Parathyroid adenoma (tissue), 2 donors: ENCODE data around the gene UBE2D3.

Experiments
- H2AFZ ChIP-seq: fragments of 300-600 bp; sonication (generic); one replicate; pipeline ENCODE4 v1.7.0; 2017; ENCODE audit warnings: antibody characterized with exemption, mild to moderate bottlenecking
- H3K27ac ChIP-seq: fragments of 300-600 bp; sonication (generic); one replicate; pipeline ENCODE4 v1.7.0; 2017
- H3K27me3 ChIP-seq: fragments of 300-600 bp; sonication (generic); one replicate; pipeline ENCODE4 v1.7.0; 2017; ENCODE audit warnings: low read length; ENCODE audit not compliant: control insufficient read depth, insufficient read depth
- H3K36me3 ChIP-seq: fragments of 300-600 bp; sonication (generic); one replicate; pipeline ENCODE4 v1.7.0; 2017; ENCODE audit warnings: low read length; ENCODE audit not compliant: control insufficient read depth, insufficient read depth
- H3K4me1 ChIP-seq: fragments of 300-600 bp; sonication (generic); one replicate; pipeline ENCODE4 v1.7.0; 2017; ENCODE audit warnings: control low read depth
- H3K4me2 ChIP-seq: fragments of 300-600 bp; sonication (generic); one replicate; pipeline ENCODE4 v1.7.0; 2017; ENCODE audit warnings: low read length
- H3K4me3 ChIP-seq: fragments of 300-600 bp; sonication (generic); one replicate; pipeline ENCODE4 v1.7.0; 2017; ENCODE audit warnings: low read depth, low read length
- H3K79me2 ChIP-seq: fragments of 300-600 bp; sonication (generic); one replicate; pipeline ENCODE4 v1.7.0; 2017; ENCODE audit warnings: control low read depth
- H3K9ac ChIP-seq: fragments of 300-600 bp; sonication (generic); one replicate; pipeline ENCODE4 v1.7.0; 2017; ENCODE audit warnings: mild to moderate bottlenecking
- H3K9me3 ChIP-seq: fragments of 300-600 bp; sonication (generic); one replicate; pipeline ENCODE4 v1.7.0; 2017; ENCODE audit warnings: low read length; ENCODE audit not compliant: control insufficient read depth
- TF ChIP-seq, protein P1 (sequence below): fragments of 300-600 bp; sonication (generic); IDR thresholded peaks from one replicate; pipeline ENCODE4 v1.7.0; 2017; ENCODE audit warnings: antibody characterized with exemption, mild to moderate bottlenecking
- donor health status: primary hyperparathyroidism.

UBE2D3 gene

DNA sequence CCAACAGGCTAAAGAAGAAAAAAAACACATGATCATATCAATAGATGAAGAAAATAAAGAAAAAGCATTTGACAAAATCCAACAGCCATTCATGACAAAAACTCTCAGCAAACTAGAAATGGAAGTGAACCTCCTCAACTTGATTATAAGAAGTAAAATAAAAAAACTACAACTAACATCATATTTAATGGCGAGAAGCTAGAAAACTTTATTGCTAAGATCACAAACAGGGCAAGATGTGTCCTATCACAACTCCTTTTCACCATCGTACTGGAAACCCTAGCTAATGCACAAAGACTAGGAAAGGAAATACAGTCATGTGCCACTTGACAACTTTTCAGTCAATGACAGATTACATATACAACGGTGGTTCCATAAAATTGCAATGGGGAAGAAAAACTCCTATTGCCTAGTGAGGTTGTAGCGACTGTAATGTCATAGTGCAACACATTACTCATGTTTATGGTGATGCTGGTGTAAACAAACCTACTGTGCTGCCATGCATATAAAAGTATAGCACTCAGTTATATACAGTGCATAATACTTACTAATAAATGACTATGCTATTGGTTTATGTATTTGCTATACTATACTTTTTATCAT, 54.5 kb downstream of the UBE2D3 start:
- H3K27ac ChIP-seq: no peak overlapping the region
- no peaks in the 10 kb centered on the region for H3K27me3 ChIP-seq
- no peaks in the 10 kb centered on the region for H3K36me3 ChIP-seq
- H3K9me3 ChIP-seq: no peaks in the 10 kb centered on the region
- H3K4me1 ChIP-seq: no peaks in the 10 kb centered on the region
- no peak overlapping the region for H3K9ac ChIP-seq
- H3K4me2 ChIP-seq: no peak overlapping the region
- TF ChIP-seq, protein P1, sequence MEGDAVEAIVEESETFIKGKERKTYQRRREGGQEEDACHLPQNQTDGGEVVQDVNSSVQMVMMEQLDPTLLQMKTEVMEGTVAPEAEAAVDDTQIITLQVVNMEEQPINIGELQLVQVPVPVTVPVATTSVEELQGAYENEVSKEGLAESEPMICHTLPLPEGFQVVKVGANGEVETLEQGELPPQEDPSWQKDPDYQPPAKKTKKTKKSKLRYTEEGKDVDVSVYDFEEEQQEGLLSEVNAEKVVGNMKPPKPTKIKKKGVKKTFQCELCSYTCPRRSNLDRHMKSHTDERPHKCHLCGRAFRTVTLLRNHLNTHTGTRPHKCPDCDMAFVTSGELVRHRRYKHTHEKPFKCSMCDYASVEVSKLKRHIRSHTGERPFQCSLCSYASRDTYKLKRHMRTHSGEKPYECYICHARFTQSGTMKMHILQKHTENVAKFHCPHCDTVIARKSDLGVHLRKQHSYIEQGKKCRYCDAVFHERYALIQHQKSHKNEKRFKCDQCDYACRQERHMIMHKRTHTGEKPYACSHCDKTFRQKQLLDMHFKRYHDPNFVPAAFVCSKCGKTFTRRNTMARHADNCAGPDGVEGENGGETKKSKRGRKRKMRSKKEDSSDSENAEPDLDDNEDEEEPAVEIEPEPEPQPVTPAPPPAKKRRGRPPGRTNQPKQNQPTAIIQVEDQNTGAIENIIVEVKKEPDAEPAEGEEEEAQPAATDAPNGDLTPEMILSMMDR: no peak
- H2AFZ ChIP-seq: no peak overlapping the region
- H3K79me2 ChIP-seq: no peaks in the 10 kb centered on the region
- no peak overlapping the region for H3K4me3 ChIP-seq

DNA sequence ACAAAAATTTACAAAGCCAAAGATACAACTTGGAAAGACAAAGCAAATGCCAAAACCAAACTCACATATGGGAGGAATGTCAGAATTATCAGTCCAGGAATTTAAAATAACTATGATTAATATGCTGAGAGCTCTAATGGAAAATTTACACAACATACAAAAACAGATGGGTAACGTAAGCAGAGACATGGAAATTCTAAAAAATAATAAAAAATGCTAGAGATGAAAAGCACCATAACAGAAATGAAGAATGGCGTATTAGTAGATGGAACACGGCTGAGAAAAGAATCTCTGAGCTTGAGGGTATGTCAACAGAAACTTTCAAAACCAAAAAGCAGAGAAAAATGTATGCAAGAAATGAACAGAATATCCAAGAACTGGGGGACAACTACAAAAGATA, 62.5 kb downstream of the UBE2D3 start:
- Histone ChIP-seq H3K9me3 (no peaks in the 10 kb centered on the region), H2AFZ (no peak overlapping the region), H3K4me1 (no peaks in the 10 kb centered on the region), H3K27ac (no peak overlapping the region), H3K36me3 (no peaks in the 10 kb centered on the region), H3K4me2 (no peak overlapping the region), H3K4me3 (no peak overlapping the region), H3K9ac (no peak overlapping the region), H3K27me3 (no peaks in the 10 kb centered on the region), H3K79me2 (no peaks in the 10 kb centered on the region)
- TF ChIP-seq, protein P1: no peak

DNA sequence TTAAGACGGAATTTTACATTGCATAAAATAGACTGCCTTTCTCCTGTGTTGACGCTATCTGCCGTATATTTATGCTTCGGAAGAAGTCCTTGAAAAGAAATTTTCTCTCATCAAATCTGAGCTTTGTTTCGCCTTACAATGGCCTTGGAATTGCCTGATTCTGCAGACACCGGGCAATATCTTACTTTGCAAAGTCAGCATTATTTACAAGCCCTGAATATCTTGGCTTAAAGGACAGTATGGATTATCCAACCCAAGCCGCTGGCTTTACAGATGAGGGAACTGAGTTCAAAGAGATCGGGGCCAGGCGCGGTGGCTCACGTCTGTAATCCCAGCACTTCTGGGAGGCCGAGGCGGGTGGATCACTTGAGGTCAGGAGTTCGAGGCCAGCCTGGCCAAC, 65.4 kb downstream of the UBE2D3 start:
- H3K4me1 ChIP-seq: peaks cover 3% of the 10 kb centered on the region
- H3K4me3 ChIP-seq: no peak overlapping the region
- H3K27me3 ChIP-seq: no peaks in the 10 kb centered on the region
- H2AFZ ChIP-seq: peak overlapping the region; percentile 93
- H3K9me3 ChIP-seq: no peaks in the 10 kb centered on the region
- no peak overlapping the region for H3K27ac ChIP-seq
- TF ChIP-seq, protein P1: no peak
- no peak overlapping the region for H3K4me2 ChIP-seq
- peaks cover 2% of the 10 kb centered on the region for H3K79me2 ChIP-seq
- H3K36me3 ChIP-seq: no peaks in the 10 kb centered on the region
- H3K9ac ChIP-seq: no peak overlapping the region

DNA sequence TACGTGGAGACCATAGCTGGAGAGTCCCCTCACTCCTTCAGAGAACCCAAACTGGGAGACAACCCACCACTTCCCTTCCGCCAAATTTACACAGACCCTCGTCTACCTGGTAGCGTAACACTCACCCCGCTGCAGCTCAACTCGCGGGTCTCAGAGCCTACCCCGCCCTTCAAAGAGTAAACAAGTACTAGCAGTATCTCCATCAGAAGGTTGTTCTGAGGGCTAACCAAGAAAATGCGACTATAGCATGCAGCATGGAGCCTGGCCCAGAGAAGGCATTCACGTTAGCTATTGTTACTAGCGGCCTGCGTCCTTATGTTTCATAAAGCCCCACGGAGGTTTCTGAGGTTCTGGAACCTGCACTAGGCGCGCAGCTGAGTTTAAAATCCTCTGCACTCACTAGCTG, 66.1 kb downstream of the UBE2D3 start:
- no peaks in the 10 kb centered on the region for H3K27me3 ChIP-seq
- peak overlapping the region; percentile 80 for H3K4me3 ChIP-seq
- no peaks in the 10 kb centered on the region for H3K36me3 ChIP-seq
- peak overlapping the region; percentile 80 for H3K4me2 ChIP-seq
- no peaks in the 10 kb centered on the region for H3K9me3 ChIP-seq
- H3K4me1 ChIP-seq: peaks cover 3% of the 10 kb centered on the region
- no peak overlapping the region for H3K9ac ChIP-seq
- H3K27ac ChIP-seq: no peak overlapping the region
- H2AFZ ChIP-seq: peak overlapping the region; percentile 93
- TF ChIP-seq, protein P1: no peak
- H3K79me2 ChIP-seq: peaks cover 2% of the 10 kb centered on the region

DNA sequence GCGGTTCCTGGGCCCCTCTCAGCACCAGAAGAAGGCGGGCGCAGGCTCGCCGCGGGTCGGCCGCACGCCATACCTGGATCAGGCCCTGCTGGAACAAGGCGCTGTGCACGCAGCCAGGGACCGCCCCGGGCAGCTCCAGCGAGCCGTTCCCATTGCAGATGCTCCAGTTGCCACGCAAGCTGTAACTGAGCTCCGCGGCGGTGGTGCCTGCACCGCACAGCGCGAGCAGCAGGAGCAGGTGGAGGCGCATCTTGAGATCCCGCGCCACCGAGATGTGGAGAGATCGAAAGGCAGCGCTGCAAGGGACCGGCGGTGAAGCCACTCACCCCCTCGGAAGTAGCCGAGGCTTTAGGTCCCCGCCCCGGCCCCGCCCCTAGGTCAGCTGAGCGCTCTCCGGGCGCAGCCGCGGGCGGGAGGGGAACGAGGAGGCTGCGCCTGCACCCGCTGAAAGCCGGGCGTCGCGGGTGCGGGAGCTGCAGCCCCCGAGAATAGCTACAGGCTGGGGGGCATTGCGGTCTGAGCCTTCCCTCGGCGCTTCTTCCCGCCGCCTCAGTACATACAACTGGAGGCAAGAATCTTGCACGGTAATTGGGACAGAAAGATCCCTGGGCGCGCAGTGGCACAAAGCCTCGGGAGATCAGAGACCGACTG, 66.6 kb downstream of the UBE2D3 start, which contains the start of gene MANBA:
TSS of gene MANBA (minus strand) at position 324 of the 651 bp plus-strand sequence. CDS start at position 250, 74 bp downstream.
- Histone ChIP-seq H3K4me3 (peak within 1 kb of the TSS; percentile 80), H3K36me3 (no peaks in the 10 kb centered on the region)
- TF ChIP-seq, protein P1: no peak

More for the DNA sequence above, 66.6 kb downstream of the UBE2D3 start, which contains the start of gene MANBA:
- Histone ChIP-seq H3K79me2 (peaks cover 2% of the 10 kb centered on the region), H3K9me3 (no peaks in the 10 kb centered on the region), H3K4me1 (peaks cover 3% of the 10 kb centered on the region), H3K4me2 (peak within 1 kb of the TSS; percentile 80), H3K9ac (no peak within 1 kb of the TSS), H2AFZ (peak within 1 kb of the TSS; percentile 93), H3K27me3 (no peaks in the 10 kb centered on the region), H3K27ac (peak within 1 kb of the TSS; percentile 44)
